Measurements from ENCODE around the gene RTP5.
"Not testable (repeated sequence)": the region's sequence is repeated elsewhere in the genome, so short reads cannot be mapped to it uniquely, and the experiment has no call there.

The RTP5 gene

GRCh38 chr2:241902357-241902991, 32.9 kb downstream of the RTP5 start:
- DNase-seq (ENCODE audit: low spot score): no peak

- no peak for DNase-seq (ENCODE audit: low spot score)
Measured at GRCh38 chr2:241903121-241904010, 33.8 kb downstream of the RTP5 start.

- DNase-seq (ENCODE audit: low spot score): no peak
Measured at GRCh38 chr2:241904011-241904718, 34.6 kb downstream of the RTP5 start.

- DNase-seq (ENCODE audit: low spot score): no peak
Measured at GRCh38 chr2:241904791-241905710, 35.5 kb downstream of the RTP5 start.

GRCh38 chr2:241905716-241906377, 36.3 kb downstream of the RTP5 start:
- no peak for DNase-seq (ENCODE audit: low spot score)

- not testable (repeated sequence) for DNase-seq (ENCODE audit: low spot score)
Measured at GRCh38 chr2:241906378-241906770, 36.8 kb downstream of the RTP5 start.

GRCh38 chr2:241906826-241907570, 37.5 kb downstream of the RTP5 start:
- DNase-seq (ENCODE audit: low spot score): no peak

GRCh38 chr2:241907831-241908230, 38.3 kb downstream of the RTP5 start:
- DNase-seq (ENCODE audit: low spot score): not testable (repeated sequence)

GRCh38 chr2:241908686-241909420, 39.3 kb downstream of the RTP5 start:
- DNase-seq (ENCODE audit: low spot score): no peak

- no peak for DNase-seq (ENCODE audit: low spot score)
Measured at GRCh38 chr2:241909769-241910168, 40.2 kb downstream of the RTP5 start.

- no peak for DNase-seq (ENCODE audit: low spot score)
Measured at GRCh38 chr2:241910604-241911520, 41.3 kb downstream of the RTP5 start.

GRCh38 chr2:241911551-241911950, 42.0 kb downstream of the RTP5 start:
- no peak for DNase-seq (ENCODE audit: low spot score)

- DNase-seq (ENCODE audit: low spot score): no peak
Measured at GRCh38 chr2:241912021-241912555, 42.6 kb downstream of the RTP5 start.

- no peak for DNase-seq (ENCODE audit: low spot score)
Measured at GRCh38 chr2:241913703-241914102, 44.2 kb downstream of the RTP5 start.

GRCh38 chr2:241914542-241914941, 45.0 kb downstream of the RTP5 start:
- DNase-seq (ENCODE audit: low spot score): no peak

- DNase-seq (ENCODE audit: low spot score): not testable (repeated sequence)
Measured at GRCh38 chr2:241921631-241922030, 52.1 kb downstream of the RTP5 start.

- no peak for DNase-seq (ENCODE audit: low spot score)
Measured at GRCh38 chr2:241922411-241922810, 52.9 kb downstream of the RTP5 start.
